B cell (primary cell): ENCODE results near the gene AFF3. TPM values are rescaled to one million over a fixed set of nuclear protein-coding genes. Genes with fewer than 3 reads are reported as not detected.

ENCODE experiments used
- ATAC-seq: fragments of 200-7000 bp; cut with Tn5 transposase; one replicate; pipeline ENCODE4 v1.10.0; 2021; ENCODE audit warnings: low read depth, mild to moderate bottlenecking, moderate number of reproducible peaks, moderate library complexity
- CTCF ChIA-PET: fragments of 350-600 bp; sonication (Branson Sonifier 250); formaldehyde crosslinking; loops from one replicate; lab custom pipeline; 2021; ENCODE audit warnings: antibody characterized with exemption, inconsistent platforms; lab: Charles Lee
- POLR2A ChIA-PET: fragments of 350-600 bp; sonication (Branson Sonifier 250); formaldehyde crosslinking; loops from one replicate; lab custom pipeline; 2021; ENCODE audit warnings: antibody characterized with exemption; lab: Charles Lee
- DNase-seq: peaks from one replicate; pipeline ENCODE4 v3.0.0; 2013
- H2AFZ ChIP-seq: 2 replicates; pipeline ENCODE4 v1.6.1; 2012; ENCODE audit warnings: mild to moderate bottlenecking, low read depth, low read length; ENCODE audit not compliant: insufficient read depth, poor library complexity, severe bottlenecking
- H3K27ac ChIP-seq, 2 donors: 1 replicate in 1 of 2; 2 replicates in 1 of 2; pipeline ENCODE4 v1.5.1; 2012 to 2013; ENCODE audit warnings: low read length in 2 of 2, mild to moderate bottlenecking in 2 of 2, moderate library complexity in 1 of 2
- H3K27me3 ChIP-seq, 4 experiments: fragments of 200-600 bp in 1 of 4; sonication (generic) in 1 of 4; replicated peaks in 1 of 4; 1 replicate in 2 of 4; 2 replicates in 2 of 4; pipeline versions ENCODE4 v1.6.1 to v1.7.0; 2013 to 2016; ENCODE audit warnings: low read length in 3 of 4, mild to moderate bottlenecking in 2 of 4, mixed read lengths in 1 of 4, moderate library complexity in 1 of 4; ENCODE audit not compliant: insufficient read depth in 4 of 4, control insufficient read depth in 3 of 4; ENCODE audit errors: control extremely low read depth in 1 of 4
- H3K36me3 ChIP-seq, 2 experiments: replicated peaks in 1 of 2; 1 replicate in 1 of 2; 2 replicates in 1 of 2; pipeline versions ENCODE4 v1.6.1 to v1.7.1; 2013; ENCODE audit warnings: low read length in 1 of 2; ENCODE audit not compliant: insufficient read depth in 2 of 2, control insufficient read depth in 1 of 2; ENCODE audit errors: control extremely low read depth in 1 of 2, extremely low read depth in 1 of 2
- H3K4me1 ChIP-seq, 2 donors: fragments of 200-600 bp in 1 of 2; sonication (generic) in 1 of 2; 1 replicate in 1 of 2; 2 replicates in 1 of 2; pipeline versions ENCODE4 v1.5.1 to v1.6.1; 2013 to 2017; ENCODE audit warnings: low read length in 2 of 2; ENCODE audit not compliant: control insufficient read depth in 2 of 2, insufficient read depth in 2 of 2
- H3K4me2 ChIP-seq: replicated peaks from 2 replicates; pipeline ENCODE3; 2012; ENCODE audit warnings: mild to moderate bottlenecking, low read depth, low read length; ENCODE audit not compliant: poor library complexity, severe bottlenecking
- H3K4me3 ChIP-seq, 5 experiments: fragments of 200-600 bp in 1 of 5; sonication (generic) in 1 of 5; 1 replicate in 3 of 5; 2 replicates in 2 of 5; pipeline versions ENCODE4 v1.5.1 to v1.7.0; 2011 to 2016; ENCODE audit warnings: low read length in 4 of 5, mild to moderate bottlenecking in 4 of 5, low read depth in 2 of 5, control low read depth in 1 of 5, moderate library complexity in 1 of 5; ENCODE audit not compliant: insufficient read depth in 1 of 5; ENCODE audit errors: control extremely low read depth in 1 of 5, extremely low read depth in 1 of 5
- H3K79me2 ChIP-seq: fragments of 200-600 bp; sonication (generic); one replicate; pipeline ENCODE4 v1.6.0; 2016; ENCODE audit warnings: low read length; ENCODE audit not compliant: control insufficient read depth, insufficient read depth
- H3K9ac ChIP-seq: fragments of 200-600 bp; sonication (generic); 2 replicates; pipeline ENCODE4 v1.6.1; 2017; ENCODE audit warnings: mild to moderate bottlenecking, low read length, moderate library complexity
- H3K9me3 ChIP-seq, 3 donors: one replicate each; pipeline versions ENCODE4 v1.6.1 to v1.7.1; 2013; ENCODE audit warnings: low read length in 2 of 3; ENCODE audit not compliant: control insufficient read depth in 2 of 3, insufficient read depth in 1 of 3; ENCODE audit errors: control extremely low read depth in 1 of 3
- H4K20me1 ChIP-seq: 2 replicates; pipeline ENCODE4 v1.6.0; 2012; ENCODE audit warnings: mild to moderate bottlenecking, low read length; ENCODE audit not compliant: insufficient read depth, control insufficient read depth, poor library complexity, severe bottlenecking
- H3K27ac Mint-ChIP-seq: one replicate; pipeline ENCODE4 v1.8.0; 2021; ENCODE audit warnings: mixed read lengths
- H3K27me3 Mint-ChIP-seq: one replicate; pipeline ENCODE4 v1.8.0; 2021; ENCODE audit warnings: mixed read lengths
- H3K4me1 Mint-ChIP-seq: one replicate; pipeline ENCODE4 v1.8.0; 2021; ENCODE audit warnings: mixed read lengths
- H3K4me3 Mint-ChIP-seq: one replicate; pipeline ENCODE4 v1.8.0; 2021; ENCODE audit warnings: mixed read lengths
- H3K9me3 Mint-ChIP-seq: one replicate; pipeline ENCODE4 v1.8.0; 2022; ENCODE audit warnings: mixed read lengths; ENCODE audit not compliant: insufficient read depth
- EZH2 ChIP-seq: IDR thresholded peaks from 2 replicates; pipeline ENCODE4 v1.6.1; 2012; ENCODE audit warnings: borderline replicate concordance, low read depth, mild to moderate bottlenecking, moderate library complexity, low read length; ENCODE audit not compliant: insufficient read depth, poor library complexity, severe bottlenecking
- whole genome bisulfite sequencing: methylation state at CpG from one replicate; pipeline ENCODE4 v1.1.5; 2013; ENCODE audit warnings: missing lambda C conversion rate; ENCODE audit not compliant: insufficient coverage; 5-methylcytosine and 5-hydroxymethylcytosine counted together
- intact Hi-C: fragments of 100-400 bp; cut with micrococcal nuclease; formaldehyde crosslinking; loops from one replicate; pipeline ENCODE4 v1.10.0; 2022
- polyA plus RNA-seq: library from polyadenylated mRNA; depleted of rRNA; stranded (reverse); fragments of >200 nt; gene quantifications from 2 replicates; pipeline ENCODE4 v1.2.3, GENCODE V29; 2012
- total RNA-seq, 2 donors: library from RNA; stranded (reverse); fragments of 120-200 nt in 1 of 2; gene quantifications; 1 replicate in 1 of 2; 2 replicates in 1 of 2; pipeline versions ENCODE4 v1.2.3 to v1.2.4, GENCODE V29; 2013 to 2022
- TF ChIP-seq, protein P1 (sequence below): fragments of 200-600 bp; IDR thresholded peaks from one replicate; pipeline ENCODE4 v1.8.0; 2022; ENCODE audit warnings: antibody characterized with exemption, mild to moderate bottlenecking

The AFF3 gene
- total and polyA plus RNA-seq, 2 donors (not counting 1 experiment from before 2014, with no cell fraction given) = 117 to 830 TPM

DNA sequence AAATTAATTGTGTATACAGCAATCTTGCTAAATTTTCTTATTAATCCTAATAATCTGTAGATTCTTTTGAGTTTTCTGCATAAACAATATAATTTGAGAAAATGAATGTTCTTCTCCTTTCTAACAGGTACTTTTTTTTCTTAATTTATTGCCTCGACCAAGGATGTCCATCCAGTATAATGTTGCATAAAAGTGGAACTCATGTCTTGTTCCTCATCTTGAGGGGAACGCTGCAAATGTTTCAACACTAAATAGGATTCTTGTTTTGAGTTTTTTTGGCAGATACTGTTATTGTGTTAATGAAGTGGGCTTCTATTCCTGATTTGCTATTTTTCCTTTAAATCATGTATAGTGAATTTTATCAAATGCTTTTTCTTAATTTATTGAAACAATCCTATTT, 408.2 kb downstream of the AFF3 start:
- intact Hi-C loops = no loop called here
- no peaks in the 10 kb centered on the region for H3K9me3 Mint-ChIP-seq
- ATAC-seq = no peak
- H3K4me1 Mint-ChIP-seq = peaks cover 5% of the 10 kb centered on the region
- H3K27me3 Mint-ChIP-seq = no peaks in the 10 kb centered on the region
- H3K4me3 Mint-ChIP-seq = no peak overlapping the region
- ChIA-PET CTCF (no interaction called here), POLR2A (no interaction called here)
- H3K4me3 ChIP-seq = no peak overlapping the region
- H3K79me2 ChIP-seq = peaks cover 5% of the 10 kb centered on the region
- no peaks in the 10 kb centered on the region for H3K9me3 ChIP-seq
- no peak overlapping the region for H3K9ac ChIP-seq
- H3K4me2 ChIP-seq = no peak overlapping the region
- H4K20me1 ChIP-seq = peaks cover under 1% of the 10 kb centered on the region
- H3K36me3 ChIP-seq = peaks cover 4 to 9% of the 10 kb centered on the region in 2 experiments
- no peaks in the 10 kb centered on the region for H3K27me3 ChIP-seq
- no peak for TF ChIP-seq EZH2
- TF ChIP-seq, protein P1, sequence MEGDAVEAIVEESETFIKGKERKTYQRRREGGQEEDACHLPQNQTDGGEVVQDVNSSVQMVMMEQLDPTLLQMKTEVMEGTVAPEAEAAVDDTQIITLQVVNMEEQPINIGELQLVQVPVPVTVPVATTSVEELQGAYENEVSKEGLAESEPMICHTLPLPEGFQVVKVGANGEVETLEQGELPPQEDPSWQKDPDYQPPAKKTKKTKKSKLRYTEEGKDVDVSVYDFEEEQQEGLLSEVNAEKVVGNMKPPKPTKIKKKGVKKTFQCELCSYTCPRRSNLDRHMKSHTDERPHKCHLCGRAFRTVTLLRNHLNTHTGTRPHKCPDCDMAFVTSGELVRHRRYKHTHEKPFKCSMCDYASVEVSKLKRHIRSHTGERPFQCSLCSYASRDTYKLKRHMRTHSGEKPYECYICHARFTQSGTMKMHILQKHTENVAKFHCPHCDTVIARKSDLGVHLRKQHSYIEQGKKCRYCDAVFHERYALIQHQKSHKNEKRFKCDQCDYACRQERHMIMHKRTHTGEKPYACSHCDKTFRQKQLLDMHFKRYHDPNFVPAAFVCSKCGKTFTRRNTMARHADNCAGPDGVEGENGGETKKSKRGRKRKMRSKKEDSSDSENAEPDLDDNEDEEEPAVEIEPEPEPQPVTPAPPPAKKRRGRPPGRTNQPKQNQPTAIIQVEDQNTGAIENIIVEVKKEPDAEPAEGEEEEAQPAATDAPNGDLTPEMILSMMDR = no peak
- H3K27ac ChIP-seq = no peak overlapping the region
- no peak for DNase-seq
- WGBS = no CpG with 5 or more reads among the region's 2 CpGs
- no peak overlapping the region for H3K27ac Mint-ChIP-seq
- H3K4me1 ChIP-seq = no peaks in the 10 kb centered on the region
- H2AFZ ChIP-seq = no peak overlapping the region

DNA sequence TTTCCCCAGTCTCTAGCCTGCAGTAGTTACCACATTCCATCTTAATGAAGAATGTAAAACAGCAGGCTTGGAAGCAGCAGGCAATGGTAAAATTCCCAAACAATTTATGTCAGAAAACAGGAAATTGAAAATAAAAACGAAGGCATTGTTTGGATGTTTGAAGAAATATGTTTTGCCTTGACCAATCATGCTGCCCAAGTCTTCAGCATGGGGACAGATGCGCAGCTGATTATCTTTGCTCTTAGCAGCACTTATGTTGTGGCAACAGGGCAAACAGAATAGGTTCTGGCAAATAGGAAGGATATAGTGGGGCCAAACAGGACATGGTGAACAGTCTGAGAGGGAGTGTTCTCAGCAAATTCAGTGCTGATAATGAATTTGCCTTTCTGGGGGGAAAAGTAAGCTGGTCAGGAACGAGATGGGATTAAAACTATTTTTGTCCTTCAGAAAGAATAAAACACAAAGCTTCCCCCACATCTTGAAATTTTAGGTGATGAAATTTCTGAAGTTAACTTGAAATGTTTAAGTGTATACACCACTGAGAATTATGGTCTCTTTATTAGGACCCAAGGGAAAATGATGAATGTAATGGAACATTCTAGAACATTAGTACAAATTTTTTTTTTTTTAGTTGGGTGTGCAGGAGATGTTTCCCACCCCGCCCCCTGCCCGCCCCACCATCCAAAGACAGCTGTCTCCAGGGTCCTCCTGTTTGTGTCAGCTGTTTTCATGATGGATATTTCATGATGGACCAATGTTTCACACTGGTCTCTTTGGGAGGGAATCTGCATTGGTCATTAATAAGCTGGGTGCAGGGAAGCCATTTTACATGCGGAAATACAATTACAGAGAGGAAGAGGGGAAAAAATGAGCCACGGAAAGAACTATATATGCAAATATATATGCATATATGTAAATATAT, 413.0 kb downstream of the AFF3 start:
- DNase-seq (no peak), ATAC-seq (no peak)
- intact Hi-C loops = no loop called here
- Mint-ChIP-seq H3K4me1 (no peaks in the 10 kb centered on the region), H3K27me3 (no peaks in the 10 kb centered on the region), H3K9me3 (no peaks in the 10 kb centered on the region), H3K27ac (no peak overlapping the region), H3K4me3 (no peak overlapping the region)
- Histone ChIP-seq H3K4me1 (no peaks in the 10 kb centered on the region), H3K9me3 (peaks cover 0 to 5% (median 0%) of the 10 kb centered on the region in 3 donors), H3K27ac (peak overlapping the region in 1 of 2 donors; percentile 3), H3K9ac (no peak overlapping the region), H3K79me2 (peaks cover 3% of the 10 kb centered on the region), H3K4me3 (no peak overlapping the region), H3K4me2 (no peak overlapping the region), H3K36me3 (peaks cover 16 to 27% of the 10 kb centered on the region in 2 experiments), H4K20me1 (peaks cover 14% of the 10 kb centered on the region), H2AFZ (no peak overlapping the region), H3K27me3 (no peaks in the 10 kb centered on the region)
- ChIA-PET POLR2A (no interaction called here), CTCF (interaction anchor here (0.7 kb wide), 1 partner anchor 13 kb away, joined by 3 read pairs; no protein-coding TSS in a partner anchor)
- WGBS = 83% methylated on average over 2 of the region's 7 CpGs
- no peak for TF ChIP-seq EZH2
- TF ChIP-seq, protein P1 = no peak
